Measurements from ENCODE around the gene FXYD6. TPM values are rescaled to one million over a fixed set of nuclear protein-coding genes. Genes with fewer than 3 reads are reported as not detected.

FXYD6 gene
- total RNA-seq, 1 donor from 2014 or later: 1.6 TPM

DNA sequence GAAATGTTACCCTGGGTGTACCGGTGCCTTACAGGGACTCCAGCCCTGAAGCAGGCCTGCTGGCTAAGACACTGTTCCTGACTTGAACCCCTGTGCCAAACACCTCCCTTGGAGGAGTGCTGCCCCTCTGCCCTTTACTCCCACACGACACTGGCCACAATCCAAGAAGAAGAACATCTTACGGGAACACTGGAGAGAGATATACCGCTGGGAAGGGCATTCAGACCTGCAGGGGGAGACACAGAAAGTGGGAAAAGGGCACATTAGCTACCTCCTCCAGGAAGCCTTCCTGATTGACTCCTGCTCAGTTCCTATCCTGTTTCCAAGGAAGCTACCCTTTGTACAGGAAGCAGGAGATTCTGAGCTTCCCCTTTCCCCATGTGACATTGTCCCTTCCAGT is 34.1 kb upstream of the FXYD6 start:
- ATAC-seq: no peak

- ATAC-seq: no peak
Measured at GRCh38 chr11:117909611-117910382, 33.3 kb upstream of the FXYD6 start.

DNA sequence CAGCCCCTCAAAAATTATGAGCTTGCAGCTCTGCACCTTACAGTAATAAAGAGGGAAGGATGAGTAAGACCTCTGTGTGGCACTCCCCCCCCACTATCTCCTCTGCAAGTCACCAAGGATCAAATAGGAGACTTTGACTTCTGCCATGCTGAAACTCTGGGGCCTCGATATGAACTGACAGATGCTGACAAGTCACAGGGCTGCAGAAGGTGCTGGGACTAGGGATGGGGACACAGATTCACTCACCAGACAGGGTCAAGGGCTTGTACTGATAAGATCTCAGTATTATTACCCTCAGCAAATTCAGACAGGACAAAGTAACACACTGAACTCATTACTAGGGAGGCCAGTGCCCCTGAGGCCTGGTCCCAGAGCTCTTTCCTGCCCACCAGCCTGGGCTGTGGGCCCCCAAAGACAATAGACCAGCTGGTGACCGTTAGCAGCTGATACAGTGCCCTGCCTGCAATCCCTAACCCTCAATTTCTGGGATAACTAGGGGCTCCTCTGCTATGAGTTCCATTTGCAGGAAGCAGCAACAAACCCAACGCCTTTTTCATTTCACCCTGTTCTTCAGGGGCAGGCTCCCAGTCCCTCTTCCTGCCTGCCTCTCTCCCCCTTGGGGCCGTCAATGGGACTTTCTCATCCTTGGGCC is 32.6 kb upstream of the FXYD6 start:
- no peak for ATAC-seq

GRCh38 chr11:117908109-117908895 is 31.8 kb upstream of the FXYD6 start:
- ATAC-seq: no peak

GRCh38 chr11:117907276-117908108 is 31.0 kb upstream of the FXYD6 start:
- peak; percentile 100 for ATAC-seq

DNA sequence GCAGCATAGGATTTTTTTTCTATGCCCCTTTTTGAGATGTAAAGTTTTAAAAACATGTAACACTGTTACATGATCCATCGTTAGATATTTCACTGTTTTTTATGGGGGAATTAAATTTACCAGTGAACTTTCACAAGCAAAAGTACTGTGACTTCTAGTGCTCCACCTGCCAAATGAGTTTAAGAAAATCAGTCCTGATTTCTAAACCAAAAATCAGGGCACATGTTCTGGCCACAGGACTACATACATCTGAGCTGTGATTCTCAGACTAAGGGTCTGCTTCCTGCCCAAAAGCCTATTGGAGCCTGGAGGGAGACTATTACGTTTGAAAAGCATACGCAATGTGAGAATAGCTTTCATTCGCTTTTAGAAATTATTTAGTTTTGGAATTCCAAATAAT is 30.3 kb upstream of the FXYD6 start:
- ATAC-seq: no peak

- ATAC-seq: no peak
Measured at GRCh38 chr11:117906126-117906525, 29.7 kb upstream of the FXYD6 start.

DNA sequence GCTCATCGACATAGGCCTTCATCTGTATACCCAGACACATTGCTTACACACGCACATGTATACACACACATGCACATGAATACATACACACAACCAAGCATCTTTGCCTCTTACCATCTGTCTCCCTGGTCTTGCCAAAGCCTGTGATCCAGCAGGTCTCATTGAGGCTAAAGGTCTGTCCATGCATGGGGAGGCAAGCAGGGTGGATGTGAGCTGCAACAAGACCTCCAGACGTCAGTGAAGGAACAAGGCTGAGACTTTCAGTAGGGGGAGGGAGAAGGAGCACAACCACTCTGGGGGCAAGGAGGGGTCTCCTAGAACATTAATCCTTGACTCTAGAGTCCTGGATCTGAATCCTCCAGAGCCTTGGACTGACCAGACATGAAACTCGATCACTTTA is 29.1 kb upstream of the FXYD6 start:
- ATAC-seq: no peak

DNA sequence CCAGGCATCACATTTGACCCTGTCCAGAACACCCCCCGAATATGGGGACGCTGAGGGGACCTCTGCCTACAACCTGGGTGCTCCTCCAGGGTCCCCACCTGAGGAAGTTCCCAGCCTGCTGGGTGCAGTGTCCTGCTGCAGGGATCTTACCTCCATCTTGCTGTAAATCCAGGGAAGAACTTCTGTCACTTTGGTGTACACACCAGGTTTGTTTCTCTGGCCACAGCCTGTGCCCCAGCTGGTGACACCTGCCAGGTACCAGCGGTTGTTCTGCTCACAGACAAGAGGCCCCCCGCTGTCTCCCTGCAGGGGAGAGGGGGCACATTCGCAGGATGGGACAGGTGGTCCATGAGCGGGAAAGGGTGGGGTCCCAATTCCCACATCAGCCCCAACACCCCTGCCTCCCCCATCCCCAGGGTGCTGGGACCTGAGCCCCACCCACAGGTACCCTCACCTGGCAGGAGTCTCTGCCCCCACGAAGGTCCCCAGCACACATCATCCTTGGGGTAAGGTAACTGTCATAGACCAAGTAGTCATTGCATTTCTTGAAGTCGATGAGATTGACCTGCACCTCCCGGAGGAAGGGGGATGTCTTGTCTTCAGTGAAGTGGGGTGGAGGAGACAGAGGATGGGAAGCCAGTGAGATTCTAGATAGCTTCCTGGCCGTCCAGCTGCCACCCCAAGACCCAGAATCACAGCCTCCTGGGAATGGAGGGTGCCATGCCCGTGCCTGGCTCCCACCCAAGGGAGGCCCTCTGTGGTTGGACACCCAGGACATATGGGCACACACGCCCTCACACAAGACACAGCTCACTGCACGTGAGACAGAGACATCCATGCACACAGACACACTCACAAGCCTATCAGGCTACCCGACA is 27.3 kb upstream of the FXYD6 start:
- no peak for ATAC-seq

- no peak for ATAC-seq
Measured at GRCh38 chr11:117902001-117902845, 25.8 kb upstream of the FXYD6 start.

GRCh38 chr11:117901601-117902000 is 25.1 kb upstream of the FXYD6 start:
- no peak for ATAC-seq

DNA sequence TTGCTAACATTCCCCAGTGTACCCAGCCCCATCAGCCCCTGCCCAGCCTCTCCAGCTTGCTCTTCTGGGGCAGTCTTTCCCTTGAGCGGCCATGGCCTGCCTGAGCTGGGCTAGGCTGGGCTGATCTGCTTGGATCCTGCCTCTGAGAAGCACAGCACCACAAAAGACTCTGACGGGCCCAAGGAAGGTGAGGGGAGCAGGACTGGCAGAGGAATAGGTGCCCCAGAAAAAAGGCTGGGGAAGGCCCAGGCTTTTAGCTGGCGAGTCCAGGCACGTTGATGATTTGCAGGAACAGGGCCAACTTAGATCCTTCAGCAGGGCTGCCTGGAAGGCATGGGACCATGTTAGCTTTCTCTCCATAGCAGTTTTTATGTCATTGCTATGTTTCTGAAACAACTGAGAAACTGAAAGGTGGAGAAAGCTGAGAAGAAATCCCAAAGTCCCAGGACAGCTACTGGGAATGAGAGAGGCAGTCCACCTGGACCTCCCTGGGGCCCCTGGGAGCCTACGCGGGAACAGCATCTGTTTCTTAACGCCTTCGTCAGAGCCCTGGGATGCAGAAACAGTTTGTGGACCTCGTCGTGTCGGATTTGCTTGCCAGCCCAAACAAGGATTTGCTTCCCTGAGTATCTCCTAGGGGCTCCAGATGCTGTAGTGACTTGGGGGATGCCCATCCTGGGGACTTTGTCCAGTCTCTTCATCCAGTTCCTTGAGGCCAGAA is 24.4 kb upstream of the FXYD6 start:
- peak; percentile 29 for ATAC-seq

DNA sequence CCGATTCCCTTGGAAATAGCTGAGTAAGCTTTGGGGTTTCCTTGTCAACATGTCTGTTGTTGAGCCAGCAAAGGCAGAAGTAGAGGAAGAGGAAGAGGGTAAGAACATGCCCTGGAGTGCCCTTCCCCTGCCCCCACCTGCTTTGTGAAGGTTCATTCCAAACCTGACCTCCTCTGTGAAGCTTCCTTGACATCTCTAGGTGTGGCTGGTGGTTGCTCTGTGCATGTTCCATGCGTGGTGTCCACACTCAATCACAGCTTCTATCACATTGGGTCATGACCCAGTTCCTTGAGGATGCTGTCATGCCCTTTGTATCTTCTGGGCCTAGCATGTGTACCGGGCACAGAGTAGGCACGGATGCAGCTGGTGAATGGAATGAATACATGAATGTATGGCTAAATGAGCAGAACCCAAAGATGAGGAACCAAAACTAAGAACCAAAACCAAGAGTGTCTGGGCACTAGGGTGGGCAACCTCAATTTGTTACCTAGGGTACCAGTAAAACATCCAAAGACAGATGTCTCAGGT is 23.7 kb upstream of the FXYD6 start:
- no peak for ATAC-seq

- peak; percentile 14 for ATAC-seq
Measured at GRCh38 chr11:117898059-117898458, 21.6 kb upstream of the FXYD6 start.

DNA sequence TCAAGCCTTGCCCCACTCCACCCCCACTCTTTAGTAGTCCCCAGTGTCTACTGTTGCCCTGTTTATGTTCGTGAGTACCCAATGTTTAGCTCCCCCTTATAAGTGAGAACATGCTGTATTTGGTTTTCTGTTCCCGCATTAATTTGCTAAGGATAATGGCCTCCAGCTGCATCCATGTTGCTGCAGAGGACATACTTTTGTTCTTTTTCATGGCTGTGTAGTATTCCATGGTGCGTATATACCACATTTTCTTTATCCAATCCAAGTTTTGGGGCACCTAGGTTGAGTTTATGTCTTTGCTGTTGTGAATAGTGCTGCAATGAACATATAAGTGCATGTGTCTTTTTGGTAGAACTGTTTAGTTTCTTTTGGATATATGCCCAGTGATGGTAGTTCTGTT is 16.2 kb upstream of the FXYD6 start:
- no peak for ATAC-seq

DNA sequence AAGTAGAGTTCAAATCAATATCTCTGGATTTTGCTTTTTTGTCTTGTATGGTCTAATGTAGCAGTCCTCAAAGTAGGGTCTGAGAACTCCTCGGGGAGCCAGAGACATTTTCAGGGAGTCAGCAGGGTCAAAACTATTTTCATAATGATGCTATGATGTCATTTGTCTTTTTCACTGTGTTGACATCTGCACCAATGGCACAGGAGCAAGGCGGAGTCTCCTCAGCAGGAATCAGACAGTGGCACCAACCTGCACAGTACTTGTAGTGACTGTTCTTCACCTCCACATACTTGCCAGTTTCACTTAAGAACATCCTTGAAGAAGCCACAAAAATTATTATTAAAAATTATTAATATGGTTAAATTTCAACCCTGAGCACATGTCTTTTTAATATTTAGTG is 14.9 kb upstream of the FXYD6 start:
- no peak for ATAC-seq

DNA sequence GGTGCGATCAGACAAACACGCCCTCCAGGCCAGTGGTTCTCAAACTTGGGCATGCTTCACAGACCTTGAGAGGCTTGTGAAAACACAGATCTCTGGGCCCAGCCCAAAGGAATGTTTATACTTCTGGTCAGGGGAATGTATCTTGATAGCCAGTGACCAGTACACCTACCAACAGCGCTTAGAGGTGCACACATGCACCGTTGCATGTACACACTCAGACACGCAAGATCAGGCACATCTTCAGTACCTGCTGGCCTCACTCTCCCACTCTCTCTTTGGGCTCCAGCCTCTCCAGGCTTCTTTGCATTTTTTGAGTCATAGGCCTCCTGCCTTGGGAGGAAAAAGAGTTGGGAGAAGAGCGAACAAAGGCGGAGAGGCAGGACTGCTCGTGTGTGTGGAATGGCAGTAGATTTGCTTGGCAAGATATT is 11.7 kb upstream of the FXYD6 start:
- ATAC-seq: peak; percentile 18

- ATAC-seq: no peak
Measured at GRCh38 chr11:117887431-117888138, 11.1 kb upstream of the FXYD6 start.

GRCh38 chr11:117885777-117886176 is 9.3 kb upstream of the FXYD6 start:
- ATAC-seq: no peak
